Hepatocyte (in vitro differentiated cells): ENCODE data around the gene NTRK1.

Experiments
- CTCF ChIP-seq: fragments of 200-600 bp; sonication (generic); IDR thresholded peaks from 2 replicates; pipeline ENCODE4 v1.5.1; 2016; ENCODE audit warnings: antibody characterized with exemption, mild to moderate bottlenecking; ENCODE audit not compliant: poor library complexity
- EZH2phosphoT487 ChIP-seq: fragments of 200-600 bp; sonication (generic); IDR thresholded peaks from one replicate; pipeline ENCODE4 v1.6.1; 2018; ENCODE audit warnings: antibody characterized with exemption, mild to moderate bottlenecking, low read depth, moderate library complexity; ENCODE audit not compliant: unreplicated experiment, severe bottlenecking

GRCh38 chr1:156873659-156874058, 13.0 kb downstream of the NTRK1 start:
- TF ChIP-seq CTCF (no peak), EZH2phosphoT487 (no peak)
